ENCODE results near the gene PCDH18.

Gene PCDH18, protein sequence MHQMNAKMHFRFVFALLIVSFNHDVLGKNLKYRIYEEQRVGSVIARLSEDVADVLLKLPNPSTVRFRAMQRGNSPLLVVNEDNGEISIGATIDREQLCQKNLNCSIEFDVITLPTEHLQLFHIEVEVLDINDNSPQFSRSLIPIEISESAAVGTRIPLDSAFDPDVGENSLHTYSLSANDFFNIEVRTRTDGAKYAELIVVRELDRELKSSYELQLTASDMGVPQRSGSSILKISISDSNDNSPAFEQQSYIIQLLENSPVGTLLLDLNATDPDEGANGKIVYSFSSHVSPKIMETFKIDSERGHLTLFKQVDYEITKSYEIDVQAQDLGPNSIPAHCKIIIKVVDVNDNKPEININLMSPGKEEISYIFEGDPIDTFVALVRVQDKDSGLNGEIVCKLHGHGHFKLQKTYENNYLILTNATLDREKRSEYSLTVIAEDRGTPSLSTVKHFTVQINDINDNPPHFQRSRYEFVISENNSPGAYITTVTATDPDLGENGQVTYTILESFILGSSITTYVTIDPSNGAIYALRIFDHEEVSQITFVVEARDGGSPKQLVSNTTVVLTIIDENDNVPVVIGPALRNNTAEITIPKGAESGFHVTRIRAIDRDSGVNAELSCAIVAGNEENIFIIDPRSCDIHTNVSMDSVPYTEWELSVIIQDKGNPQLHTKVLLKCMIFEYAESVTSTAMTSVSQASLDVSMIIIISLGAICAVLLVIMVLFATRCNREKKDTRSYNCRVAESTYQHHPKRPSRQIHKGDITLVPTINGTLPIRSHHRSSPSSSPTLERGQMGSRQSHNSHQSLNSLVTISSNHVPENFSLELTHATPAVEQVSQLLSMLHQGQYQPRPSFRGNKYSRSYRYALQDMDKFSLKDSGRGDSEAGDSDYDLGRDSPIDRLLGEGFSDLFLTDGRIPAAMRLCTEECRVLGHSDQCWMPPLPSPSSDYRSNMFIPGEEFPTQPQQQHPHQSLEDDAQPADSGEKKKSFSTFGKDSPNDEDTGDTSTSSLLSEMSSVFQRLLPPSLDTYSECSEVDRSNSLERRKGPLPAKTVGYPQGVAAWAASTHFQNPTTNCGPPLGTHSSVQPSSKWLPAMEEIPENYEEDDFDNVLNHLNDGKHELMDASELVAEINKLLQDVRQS

DNA sequence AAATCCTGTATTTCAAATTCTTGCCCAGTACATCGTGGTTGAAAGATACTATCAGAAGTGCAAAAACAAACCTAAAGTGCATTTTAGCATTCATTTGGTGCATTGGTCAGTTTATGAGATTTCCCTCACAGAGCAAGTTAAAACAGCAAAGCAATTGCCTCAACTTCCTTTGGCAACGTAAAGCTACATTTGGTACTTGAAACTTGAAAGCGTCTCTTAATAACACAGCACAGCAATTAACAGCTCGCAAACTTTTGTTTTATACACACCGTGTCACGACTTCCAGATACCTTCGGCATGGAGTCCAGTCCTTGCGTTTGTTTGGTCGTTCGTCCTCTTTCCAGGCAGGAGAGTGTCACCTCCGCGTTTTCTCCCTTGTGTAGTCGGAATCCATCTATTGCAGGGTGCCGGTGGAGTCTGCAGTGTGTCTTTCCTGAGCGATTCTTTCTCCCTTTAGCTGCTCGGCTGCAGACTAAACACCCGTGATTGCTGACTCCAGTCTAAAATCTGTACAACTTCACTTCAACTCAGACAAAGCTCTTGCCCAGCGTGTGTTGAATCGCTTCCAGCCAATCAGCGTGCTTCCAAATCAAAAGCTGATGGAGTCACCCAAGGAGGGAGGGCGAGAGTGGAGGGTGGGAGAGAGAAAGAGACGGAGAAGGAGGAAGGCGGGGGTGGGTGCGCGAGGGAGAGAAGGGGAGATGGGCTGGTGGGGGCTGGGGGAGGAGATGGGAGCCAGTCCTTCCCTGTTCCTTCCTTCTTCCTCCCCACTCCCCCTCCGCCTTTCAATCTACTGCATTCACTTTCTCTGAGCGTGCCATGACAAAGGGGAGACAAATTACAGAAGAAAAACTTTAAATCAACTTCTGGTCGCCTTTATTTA lies at the start of gene PCDH18:
TSS of gene PCDH18 (minus strand) at position 509 of the 883 bp plus-strand sequence. CDS start at position 103, 406 bp downstream.
- Histone ChIP-seq H3K4me2 (ENCODE audit: low read depth, low read length, poor library complexity, severe bottlenecking) (peak within 1 kb of the TSS; percentile 79), H3F3A (ENCODE audit: low read depth) (no peaks in the 10 kb centered on the region), H3K9me3 (ENCODE audit: insufficient read depth, low read depth, low read length) (no peaks in the 10 kb centered on the region), H4K20me1 (ENCODE audit: insufficient read depth, low read length, poor library complexity, severe bottlenecking) (no peaks in the 10 kb centered on the region), H3K79me2 (ENCODE audit: insufficient read depth, low read length) (no peaks in the 10 kb centered on the region), H3K4me3 (ENCODE audit: low read length, poor library complexity, severe bottlenecking) (peak within 1 kb of the TSS; percentile 73), H3K9ac (ENCODE audit: low read depth, low read length, poor library complexity, severe bottlenecking) (peak within 1 kb of the TSS; percentile 28), H3K36me3 (ENCODE audit: insufficient read depth, low read length) (no peaks in the 10 kb centered on the region), H3K4me1 (ENCODE audit: insufficient read depth, low read length, poor library complexity, severe bottlenecking) (peaks cover 38% of the 10 kb centered on the region), H3K27me3 (ENCODE audit: insufficient read depth, low read length, poor library complexity, severe bottlenecking) (no peaks in the 10 kb centered on the region), H3K9me2 (replicated peaks; ENCODE audit: low read depth, low read length) (no peaks in the 10 kb centered on the region), H2AFZ (ENCODE audit: low read length) (peak within 1 kb of the TSS; percentile 92)
- TF ChIP-seq, protein P1, sequence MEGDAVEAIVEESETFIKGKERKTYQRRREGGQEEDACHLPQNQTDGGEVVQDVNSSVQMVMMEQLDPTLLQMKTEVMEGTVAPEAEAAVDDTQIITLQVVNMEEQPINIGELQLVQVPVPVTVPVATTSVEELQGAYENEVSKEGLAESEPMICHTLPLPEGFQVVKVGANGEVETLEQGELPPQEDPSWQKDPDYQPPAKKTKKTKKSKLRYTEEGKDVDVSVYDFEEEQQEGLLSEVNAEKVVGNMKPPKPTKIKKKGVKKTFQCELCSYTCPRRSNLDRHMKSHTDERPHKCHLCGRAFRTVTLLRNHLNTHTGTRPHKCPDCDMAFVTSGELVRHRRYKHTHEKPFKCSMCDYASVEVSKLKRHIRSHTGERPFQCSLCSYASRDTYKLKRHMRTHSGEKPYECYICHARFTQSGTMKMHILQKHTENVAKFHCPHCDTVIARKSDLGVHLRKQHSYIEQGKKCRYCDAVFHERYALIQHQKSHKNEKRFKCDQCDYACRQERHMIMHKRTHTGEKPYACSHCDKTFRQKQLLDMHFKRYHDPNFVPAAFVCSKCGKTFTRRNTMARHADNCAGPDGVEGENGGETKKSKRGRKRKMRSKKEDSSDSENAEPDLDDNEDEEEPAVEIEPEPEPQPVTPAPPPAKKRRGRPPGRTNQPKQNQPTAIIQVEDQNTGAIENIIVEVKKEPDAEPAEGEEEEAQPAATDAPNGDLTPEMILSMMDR (conservative IDR thresholded peaks at IDR 0.05; ENCODE audit: low read length) = no peak
- no peak for TF ChIP-seq EZH2phosphoT487 (IDR thresholded peaks at IDR 0.05; ENCODE audit: borderline replicate concordance)

DNA sequence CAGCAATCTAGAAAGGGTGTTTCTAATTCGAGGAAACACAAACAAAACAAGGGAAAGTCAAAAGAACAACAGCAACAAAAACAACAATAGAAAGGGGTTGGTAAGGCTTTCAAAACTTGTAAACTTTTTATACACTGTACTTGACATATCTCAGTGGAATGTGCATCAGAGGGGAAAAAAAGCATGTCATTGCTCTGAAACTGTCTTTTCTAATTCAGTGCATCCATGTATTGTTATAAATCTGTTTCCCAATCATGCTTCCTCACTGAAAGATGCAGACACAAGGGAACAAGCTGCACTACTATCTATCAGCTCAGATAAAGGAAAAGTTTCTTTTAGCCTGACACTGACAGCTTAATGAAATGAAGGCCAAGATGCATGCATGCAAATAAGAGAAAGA lies 44.2 kb upstream of the PCDH18 start:
- TF ChIP-seq, protein P1 (conservative IDR thresholded peaks at IDR 0.05; ENCODE audit: low read length) = no peak
- TF ChIP-seq EZH2phosphoT487 (IDR thresholded peaks at IDR 0.05; ENCODE audit: borderline replicate concordance) = no peak
- H3K36me3 ChIP-seq (ENCODE audit: insufficient read depth, low read length) = no peaks in the 10 kb centered on the region
- no peak overlapping the region for H3K9ac ChIP-seq (ENCODE audit: low read depth, low read length, poor library complexity, severe bottlenecking)
- H3K9me3 ChIP-seq (ENCODE audit: insufficient read depth, low read depth, low read length) = no peaks in the 10 kb centered on the region
- H3K9me2 ChIP-seq (replicated peaks; ENCODE audit: low read depth, low read length) = no peaks in the 10 kb centered on the region
- H4K20me1 ChIP-seq (ENCODE audit: insufficient read depth, low read length, poor library complexity, severe bottlenecking) = no peaks in the 10 kb centered on the region
- H3K4me1 ChIP-seq (ENCODE audit: insufficient read depth, low read length, poor library complexity, severe bottlenecking) = peaks cover 7% of the 10 kb centered on the region
- H3K4me2 ChIP-seq (ENCODE audit: low read depth, low read length, poor library complexity, severe bottlenecking) = no peak overlapping the region
- H2AFZ ChIP-seq (ENCODE audit: low read length) = peak overlapping the region; percentile 5; the same call in 1 of the 2 replicates
- H3F3A ChIP-seq (ENCODE audit: low read depth) = 0 out of 2 replicates have a peak, but pooled peaks cover 3% of the 10 kb centered on the region
- H3K4me3 ChIP-seq (ENCODE audit: low read length, poor library complexity, severe bottlenecking) = no peak overlapping the region
- H3K79me2 ChIP-seq (ENCODE audit: insufficient read depth, low read length) = no peaks in the 10 kb centered on the region
- H3K27me3 ChIP-seq (ENCODE audit: insufficient read depth, low read length, poor library complexity, severe bottlenecking) = no peaks in the 10 kb centered on the region

DNA sequence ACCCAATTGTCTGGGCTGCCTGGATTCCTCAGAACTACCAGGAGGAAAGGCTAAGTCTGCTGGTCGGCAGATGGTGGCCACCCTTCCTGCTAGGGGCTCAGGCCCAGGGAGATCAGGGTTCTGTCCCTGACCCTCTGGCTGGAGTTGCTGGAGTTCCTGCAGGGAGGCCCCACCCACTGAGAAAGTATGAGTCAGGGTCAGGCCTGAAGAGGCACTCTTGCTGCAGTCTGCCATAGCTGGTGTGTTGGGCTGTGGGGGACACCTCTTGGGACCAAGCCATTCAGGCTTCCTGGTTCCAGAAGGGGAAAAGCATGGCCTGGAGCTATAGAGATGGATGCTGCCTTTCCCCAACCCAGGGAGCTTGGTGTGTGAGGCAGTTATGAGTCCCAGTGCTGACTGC lies 40.4 kb upstream of the PCDH18 start:
- Histone ChIP-seq H3K9me2 (replicated peaks; ENCODE audit: low read depth, low read length) (no peaks in the 10 kb centered on the region), H3K9me3 (ENCODE audit: insufficient read depth, low read depth, low read length) (no peaks in the 10 kb centered on the region), H3F3A (ENCODE audit: low read depth) (no peaks in the 10 kb centered on the region), H3K27me3 (ENCODE audit: insufficient read depth, low read length, poor library complexity, severe bottlenecking) (no peaks in the 10 kb centered on the region), H3K4me2 (ENCODE audit: low read depth, low read length, poor library complexity, severe bottlenecking) (no peak overlapping the region), H3K4me1 (ENCODE audit: insufficient read depth, low read length, poor library complexity, severe bottlenecking) (peaks cover 7% of the 10 kb centered on the region), H3K4me3 (ENCODE audit: low read length, poor library complexity, severe bottlenecking) (no peak overlapping the region), H3K79me2 (ENCODE audit: insufficient read depth, low read length) (no peaks in the 10 kb centered on the region), H4K20me1 (ENCODE audit: insufficient read depth, low read length, poor library complexity, severe bottlenecking) (no peaks in the 10 kb centered on the region), H3K9ac (ENCODE audit: low read depth, low read length, poor library complexity, severe bottlenecking) (no peak overlapping the region), H3K36me3 (ENCODE audit: insufficient read depth, low read length) (no peaks in the 10 kb centered on the region), H2AFZ (ENCODE audit: low read length) (no peak overlapping the region)
- no peak for TF ChIP-seq EZH2phosphoT487 (IDR thresholded peaks at IDR 0.05; ENCODE audit: borderline replicate concordance)
- TF ChIP-seq, protein P1 (conservative IDR thresholded peaks at IDR 0.05; ENCODE audit: low read length) = no peak

Data from Loucy (cell line).